ENCODE measurements around the gene SNX6.
A peak's percentile ranks its signal among the peaks of the same experiment; 100 is the strongest.
"Not testable (repeated sequence)": the region's sequence is repeated elsewhere in the genome, so short reads cannot be mapped to it uniquely, and the experiment has no call there.

Gene SNX6

GRCh38 chr14:34537677-34538009, 92.3 kb downstream of the SNX6 start:
- TF ChIP-seq, protein P1, sequence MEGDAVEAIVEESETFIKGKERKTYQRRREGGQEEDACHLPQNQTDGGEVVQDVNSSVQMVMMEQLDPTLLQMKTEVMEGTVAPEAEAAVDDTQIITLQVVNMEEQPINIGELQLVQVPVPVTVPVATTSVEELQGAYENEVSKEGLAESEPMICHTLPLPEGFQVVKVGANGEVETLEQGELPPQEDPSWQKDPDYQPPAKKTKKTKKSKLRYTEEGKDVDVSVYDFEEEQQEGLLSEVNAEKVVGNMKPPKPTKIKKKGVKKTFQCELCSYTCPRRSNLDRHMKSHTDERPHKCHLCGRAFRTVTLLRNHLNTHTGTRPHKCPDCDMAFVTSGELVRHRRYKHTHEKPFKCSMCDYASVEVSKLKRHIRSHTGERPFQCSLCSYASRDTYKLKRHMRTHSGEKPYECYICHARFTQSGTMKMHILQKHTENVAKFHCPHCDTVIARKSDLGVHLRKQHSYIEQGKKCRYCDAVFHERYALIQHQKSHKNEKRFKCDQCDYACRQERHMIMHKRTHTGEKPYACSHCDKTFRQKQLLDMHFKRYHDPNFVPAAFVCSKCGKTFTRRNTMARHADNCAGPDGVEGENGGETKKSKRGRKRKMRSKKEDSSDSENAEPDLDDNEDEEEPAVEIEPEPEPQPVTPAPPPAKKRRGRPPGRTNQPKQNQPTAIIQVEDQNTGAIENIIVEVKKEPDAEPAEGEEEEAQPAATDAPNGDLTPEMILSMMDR (IDR thresholded peaks at IDR 0.05): no peak

GRCh38 chr14:34536951-34537676, 92.8 kb downstream of the SNX6 start:
- intact Hi-C loops (cut with DNase I; ENCODE audit: low total_unique reads): loop anchor here (10.0 kb wide), 3 partner anchors 72 to 338 kb away; partner anchors contain the start of genes BAZ1A and SPTSSA

More at GRCh38 chr14:34537677-34538009, 92.3 kb downstream of the SNX6 start:
- intact Hi-C loops (cut with DNase I; ENCODE audit: low total_unique reads): loop anchor here (10.0 kb wide), 3 partner anchors 73 to 337 kb away; partner anchors contain the start of genes BAZ1A and SPTSSA
- Histone ChIP-seq H3K4me3 (peak overlapping the region in 1 of 2 donors; percentile 69), H3K9me3 (no peaks in the 10 kb centered on the region), H3K36me3 (peaks cover 26 to 36% (median 27%) of the 10 kb centered on the region in 3 donors), H3K27ac (peak overlapping the region; percentile 91 to 96), H3K27me3 (no peaks in the 10 kb centered on the region), H3K4me1 (peaks cover 0 to 28% (median 18%) of the 10 kb centered on the region in 4 donors)
- DNase-seq: no peak

GRCh38 chr14:34527591-34527990, 102.4 kb downstream of the SNX6 start:
- Histone ChIP-seq H3K36me3 (peaks cover 92 to 98% (median 97%) of the 10 kb centered on the region in 3 donors), H3K4me3 (no peak overlapping the region), H3K9me3 (no peaks in the 10 kb centered on the region), H3K27ac (no peak overlapping the region), H3K4me1 (no peaks in the 10 kb centered on the region), H3K27me3 (no peaks in the 10 kb centered on the region)
- intact Hi-C loops (cut with DNase I; ENCODE audit: low total_unique reads): no loop called here
- DNase-seq: no peak
- TF ChIP-seq, protein P1 (IDR thresholded peaks at IDR 0.05): no peak

More at GRCh38 chr14:34536951-34537676, 92.8 kb downstream of the SNX6 start:
- Histone ChIP-seq H3K4me3 (peak overlapping the region in 1 of 2 donors; percentile 69), H3K27me3 (no peaks in the 10 kb centered on the region), H3K4me1 (peaks cover 0 to 28% (median 18%) of the 10 kb centered on the region in 4 donors), H3K27ac (peak overlapping the region in 1 of 2 donors; percentile 96), H3K9me3 (no peaks in the 10 kb centered on the region), H3K36me3 (peaks cover 31 to 41% (median 32%) of the 10 kb centered on the region in 3 donors)
- TF ChIP-seq, protein P1 (IDR thresholded peaks at IDR 0.05): no peak
- DNase-seq: no peak

DNA sequence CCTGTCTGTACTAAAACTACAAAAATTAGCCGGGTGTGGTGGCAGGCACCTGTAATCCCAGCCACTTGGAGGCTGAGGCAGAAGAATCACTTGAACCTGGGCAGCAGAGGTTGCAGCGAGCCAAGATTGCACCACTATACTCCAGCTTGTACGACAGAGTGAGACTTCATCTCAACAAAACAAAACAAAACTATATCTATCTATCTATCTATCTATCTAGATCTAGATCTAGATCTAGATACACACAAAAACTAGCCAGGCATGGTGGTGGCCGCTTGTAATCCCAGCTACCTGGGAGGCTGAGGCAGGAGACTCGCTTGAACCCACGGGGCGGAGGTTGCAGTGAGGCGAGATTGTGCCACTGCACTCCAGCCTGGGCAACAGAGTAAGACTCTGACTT, 105.7 kb downstream of the SNX6 start:
- H3K4me1 ChIP-seq; intact Hi-C loops (cut with DNase I; ENCODE audit: low total_unique reads); H3K27me3 ChIP-seq; H3K27ac ChIP-seq; H3K4me3 ChIP-seq; H3K9me3 ChIP-seq; DNase-seq: not testable (repeated sequence)
- peaks cover 96 to 100% (median 98%) of the 10 kb centered on the region in 3 donors for H3K36me3 ChIP-seq

DNA sequence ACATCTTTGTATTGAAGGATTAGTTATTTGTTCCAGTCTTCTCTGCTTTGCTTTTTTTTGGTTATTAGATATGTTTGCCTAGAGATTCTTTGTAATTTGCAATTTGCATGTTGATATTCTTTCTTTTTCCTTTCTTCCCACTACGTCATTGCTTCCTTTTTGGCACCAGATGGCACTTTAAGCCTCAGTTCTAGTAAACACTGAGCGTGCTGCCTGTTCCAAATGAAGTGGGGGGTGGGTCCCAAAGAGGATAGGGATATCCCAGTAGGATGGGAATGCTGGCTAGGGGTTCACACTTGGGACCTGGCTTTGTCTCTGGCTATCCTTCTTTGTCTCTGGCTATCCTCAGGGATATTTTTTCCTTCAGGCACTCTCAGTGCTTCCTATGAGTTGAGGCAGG, 107.5 kb downstream of the SNX6 start:
- peaks cover 93 to 100% (median 96%) of the 10 kb centered on the region in 3 donors for H3K36me3 ChIP-seq
- H3K27ac ChIP-seq: no peak overlapping the region
- no peaks in the 10 kb centered on the region for H3K4me1 ChIP-seq
- TF ChIP-seq, protein P1 (IDR thresholded peaks at IDR 0.05): no peak
- H3K9me3 ChIP-seq: no peaks in the 10 kb centered on the region
- H3K27me3 ChIP-seq: no peaks in the 10 kb centered on the region
- intact Hi-C loops (cut with DNase I; ENCODE audit: low total_unique reads): no loop called here
- no peak for DNase-seq
- H3K4me3 ChIP-seq: no peak overlapping the region

DNA sequence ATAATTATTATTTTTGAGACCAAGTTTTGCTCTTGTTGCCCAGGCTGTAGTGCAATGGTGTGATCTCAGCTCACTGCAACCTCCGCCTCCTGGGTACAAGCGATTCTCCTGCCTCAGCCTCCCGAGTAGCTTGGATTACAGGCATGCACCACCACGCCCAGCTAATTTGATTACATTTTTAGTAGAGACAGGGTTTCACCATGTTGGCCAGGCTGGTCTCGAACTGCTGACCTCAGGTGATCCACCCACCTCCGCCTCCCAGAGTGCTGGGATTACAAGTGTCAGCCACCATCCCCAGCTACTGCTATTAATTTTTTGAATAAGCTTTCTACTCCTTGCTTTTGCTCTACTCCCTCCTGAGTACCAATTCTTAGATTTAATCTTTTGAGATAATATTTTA, 108.9 kb downstream of the SNX6 start:
- H3K9me3 ChIP-seq; H3K4me3 ChIP-seq; H3K4me1 ChIP-seq; H3K27ac ChIP-seq; intact Hi-C loops (cut with DNase I; ENCODE audit: low total_unique reads); DNase-seq; H3K27me3 ChIP-seq: not testable (repeated sequence)
- peaks cover 81 to 100% (median 94%) of the 10 kb centered on the region in 3 donors for H3K36me3 ChIP-seq

DNA sequence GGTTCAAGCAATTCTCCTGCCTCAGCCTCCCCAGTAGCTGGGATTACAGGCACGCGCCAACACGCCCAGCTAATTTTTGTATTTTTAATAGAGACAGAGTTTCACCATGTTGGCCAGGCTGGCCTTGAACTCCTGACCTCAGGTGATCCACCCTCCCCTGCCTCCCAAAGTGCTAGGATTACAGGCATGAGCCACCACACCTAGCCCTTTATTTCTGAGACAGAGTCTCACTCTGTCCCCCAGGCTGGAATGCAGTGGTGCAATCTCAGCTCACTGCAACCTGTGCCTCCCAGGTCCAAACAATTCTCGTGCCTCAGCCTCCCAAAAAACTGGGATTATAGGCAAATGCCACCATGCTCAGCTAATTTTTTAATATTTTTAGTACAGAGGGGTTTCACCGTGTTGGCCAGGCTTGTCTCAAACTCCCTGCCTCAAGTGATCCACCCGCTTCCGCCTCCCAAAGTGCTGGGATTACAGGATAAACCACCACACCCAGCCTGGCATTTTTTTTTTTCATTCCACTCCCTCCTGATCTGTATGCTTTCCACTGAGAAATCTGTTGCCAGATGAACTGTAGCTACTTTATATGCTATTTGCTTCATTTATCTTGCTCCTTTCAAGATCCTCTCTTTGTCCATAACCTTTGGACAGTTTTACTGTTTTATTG, 109.5 kb downstream of the SNX6 start:
- DNase-seq; intact Hi-C loops (cut with DNase I; ENCODE audit: low total_unique reads); H3K27ac ChIP-seq; H3K27me3 ChIP-seq; H3K4me1 ChIP-seq; H3K9me3 ChIP-seq; H3K4me3 ChIP-seq: not testable (repeated sequence)
- peaks cover 81 to 100% (median 90%) of the 10 kb centered on the region in 3 donors for H3K36me3 ChIP-seq
